Neural crest cell (in vitro differentiated cells): ENCODE results near the gene RIPPLY3. TPM values are rescaled to one million over a fixed set of nuclear protein-coding genes. Genes with fewer than 3 reads are reported as not detected.
"Not testable (repeated sequence)": the region's sequence is repeated elsewhere in the genome, so short reads cannot be mapped to it uniquely, and the experiment has no call there.

Source experiments
- DNase-seq: peaks from one replicate; pipeline ENCODE4 v3.0.0; 2021; ENCODE audit warnings: low read depth, mixed read lengths, low spot score
- H3K27ac Mint-ChIP-seq: one replicate; pipeline ENCODE4 v1.8.0; 2021; ENCODE audit warnings: mild to moderate bottlenecking, mixed read lengths; ENCODE audit not compliant: unreplicated experiment
- H3K27me3 Mint-ChIP-seq: 2 replicates; pipeline ENCODE4 v1.8.0; 2021; ENCODE audit warnings: low read depth, mild to moderate bottlenecking, mixed read lengths
- H3K36me3 Mint-ChIP-seq: 2 replicates; pipeline ENCODE4 v1.8.0; 2021; ENCODE audit warnings: low read depth, mild to moderate bottlenecking, mixed read lengths
- H3K4me1 Mint-ChIP-seq: 2 replicates; pipeline ENCODE4 v1.8.0; 2021; ENCODE audit warnings: mixed read lengths
- H3K4me3 Mint-ChIP-seq: one replicate; pipeline ENCODE4 v1.8.0; 2021; ENCODE audit warnings: mild to moderate bottlenecking, mixed read lengths
- H3K9me3 Mint-ChIP-seq: 2 replicates; pipeline ENCODE4 v1.8.0; 2021; ENCODE audit warnings: mixed read lengths
- total RNA-seq: library from RNA; stranded (reverse); gene quantifications from 2 replicates; pipeline ENCODE4 v1.2.1, GENCODE V29; 2021
- TF ChIP-seq, protein P1 (sequence below): fragments of 200-600 bp; sonication (generic); conservative IDR thresholded peaks from 2 replicates; pipeline ENCODE4 v1.5.0; 2021; ENCODE audit warnings: antibody characterized with exemption, mild to moderate bottlenecking

The RIPPLY3 gene
- total RNA-seq, 1 donor from 2014 or later, result 3.2 TPM

DNA sequence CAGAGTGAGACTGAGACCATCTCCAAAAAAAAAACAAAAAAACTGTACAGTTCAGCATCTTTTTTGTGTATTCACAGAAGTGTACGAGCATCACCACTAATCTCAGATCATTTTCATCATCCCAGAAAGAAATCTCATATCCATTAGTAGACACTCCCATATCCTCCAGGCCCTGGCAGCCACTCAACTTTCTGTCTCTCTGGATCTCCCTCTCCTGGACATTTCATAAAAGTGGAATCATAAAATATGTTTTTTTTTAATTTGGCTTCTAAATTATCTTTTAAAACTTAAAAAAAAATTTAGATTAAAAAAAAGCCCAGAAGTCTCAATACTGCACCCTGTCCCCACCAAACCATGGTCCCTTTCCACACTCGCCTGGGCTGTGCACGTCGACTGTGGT, 22.1 kb downstream of the RIPPLY3 start:
- Mint-ChIP-seq H3K4me3 (no peak overlapping the region), H3K27me3 (peaks cover 3% of the 10 kb centered on the region), H3K9me3 (no peaks in the 10 kb centered on the region), H3K4me1 (peaks cover 4% of the 10 kb centered on the region), H3K36me3 (no peaks in the 10 kb centered on the region), H3K27ac (no peak overlapping the region)
- TF ChIP-seq, protein P1, sequence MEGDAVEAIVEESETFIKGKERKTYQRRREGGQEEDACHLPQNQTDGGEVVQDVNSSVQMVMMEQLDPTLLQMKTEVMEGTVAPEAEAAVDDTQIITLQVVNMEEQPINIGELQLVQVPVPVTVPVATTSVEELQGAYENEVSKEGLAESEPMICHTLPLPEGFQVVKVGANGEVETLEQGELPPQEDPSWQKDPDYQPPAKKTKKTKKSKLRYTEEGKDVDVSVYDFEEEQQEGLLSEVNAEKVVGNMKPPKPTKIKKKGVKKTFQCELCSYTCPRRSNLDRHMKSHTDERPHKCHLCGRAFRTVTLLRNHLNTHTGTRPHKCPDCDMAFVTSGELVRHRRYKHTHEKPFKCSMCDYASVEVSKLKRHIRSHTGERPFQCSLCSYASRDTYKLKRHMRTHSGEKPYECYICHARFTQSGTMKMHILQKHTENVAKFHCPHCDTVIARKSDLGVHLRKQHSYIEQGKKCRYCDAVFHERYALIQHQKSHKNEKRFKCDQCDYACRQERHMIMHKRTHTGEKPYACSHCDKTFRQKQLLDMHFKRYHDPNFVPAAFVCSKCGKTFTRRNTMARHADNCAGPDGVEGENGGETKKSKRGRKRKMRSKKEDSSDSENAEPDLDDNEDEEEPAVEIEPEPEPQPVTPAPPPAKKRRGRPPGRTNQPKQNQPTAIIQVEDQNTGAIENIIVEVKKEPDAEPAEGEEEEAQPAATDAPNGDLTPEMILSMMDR, result peak; percentile 32
- DNase-seq, result no peak

DNA sequence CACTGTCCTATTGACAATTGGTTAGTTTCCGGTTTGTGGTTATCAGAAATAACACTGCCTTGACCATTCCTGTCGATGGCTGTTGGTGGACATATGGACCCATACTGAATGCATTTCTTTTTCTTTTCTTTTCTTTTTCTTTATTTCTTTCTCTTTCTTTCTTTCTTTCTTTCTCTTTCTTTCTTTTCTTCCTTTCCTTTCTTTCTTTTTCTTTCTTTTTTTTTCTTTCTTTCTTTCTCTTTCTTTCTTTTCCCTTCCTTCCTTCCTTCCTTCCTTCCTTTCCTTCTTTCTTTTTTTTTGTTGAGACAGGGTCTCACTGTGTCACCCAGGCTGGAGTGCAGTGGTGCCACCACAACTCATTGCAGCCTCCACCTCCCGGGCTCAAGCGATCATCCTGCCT, 24.4 kb downstream of the RIPPLY3 start:
- Mint-ChIP-seq H3K4me3 (no peak overlapping the region), H3K9me3 (no peaks in the 10 kb centered on the region), H3K27ac (no peak overlapping the region), H3K36me3 (no peaks in the 10 kb centered on the region), H3K4me1 (peaks cover 4% of the 10 kb centered on the region), H3K27me3 (no peaks in the 10 kb centered on the region)
- TF ChIP-seq, protein P1, result no peak
- DNase-seq, result no peak

DNA sequence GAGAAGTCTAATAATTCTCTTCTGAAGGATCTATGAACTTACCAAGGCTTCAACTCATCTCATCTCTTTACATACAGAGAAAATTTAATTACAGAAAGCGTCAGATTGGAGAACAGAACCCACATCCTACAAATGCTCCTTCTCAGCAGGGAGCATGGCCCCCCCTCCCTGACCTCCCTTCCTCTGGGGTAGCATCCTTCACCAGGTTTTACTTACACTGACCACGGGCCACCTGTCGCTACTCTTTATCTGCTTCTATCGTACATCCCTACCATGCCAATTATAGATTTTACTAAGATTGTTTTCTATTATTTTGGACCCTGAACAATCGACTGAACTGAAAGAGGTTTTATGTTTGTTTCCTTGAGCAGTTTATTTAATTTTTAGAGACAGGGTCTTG, 25.8 kb downstream of the RIPPLY3 start:
- Mint-ChIP-seq H3K4me3 (no peak overlapping the region), H3K36me3 (no peaks in the 10 kb centered on the region), H3K9me3 (no peaks in the 10 kb centered on the region), H3K27me3 (no peaks in the 10 kb centered on the region), H3K4me1 (peaks cover 4% of the 10 kb centered on the region), H3K27ac (peak overlapping the region; percentile 36)
- DNase-seq, result no peak
- TF ChIP-seq, protein P1, result no peak

DNA sequence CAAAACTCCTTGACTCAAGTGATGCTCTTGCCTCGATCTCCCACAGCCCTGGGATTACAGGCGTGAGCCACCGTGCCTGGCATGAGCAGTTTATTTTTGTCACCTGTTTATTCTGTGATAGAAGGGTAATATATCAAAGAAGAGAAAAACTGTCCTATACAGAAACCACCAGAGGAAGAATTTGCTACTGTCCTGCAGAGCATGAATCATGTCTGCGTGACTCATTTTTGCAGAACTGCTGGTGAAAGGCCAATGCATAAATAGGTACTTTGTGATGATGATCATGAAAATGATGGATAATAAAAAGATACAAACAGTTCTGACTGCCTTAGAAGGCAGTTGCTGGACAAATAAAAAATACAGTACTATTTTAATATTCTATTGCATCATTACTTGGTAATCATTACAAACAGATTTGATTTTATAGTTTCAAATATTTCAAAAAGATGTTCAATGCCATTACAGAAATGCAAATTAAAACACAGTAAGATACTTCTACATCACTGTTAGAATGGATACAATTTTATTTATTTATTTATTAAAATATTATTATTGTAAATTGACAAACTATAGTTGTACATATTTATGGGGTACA, 26.5 kb downstream of the RIPPLY3 start:
- no peak overlapping the region for H3K27ac Mint-ChIP-seq
- no peaks in the 10 kb centered on the region for H3K9me3 Mint-ChIP-seq
- H3K4me3 Mint-ChIP-seq, result no peak overlapping the region
- DNase-seq, result no peak
- H3K4me1 Mint-ChIP-seq, result peaks cover 4% of the 10 kb centered on the region
- no peaks in the 10 kb centered on the region for H3K36me3 Mint-ChIP-seq
- TF ChIP-seq, protein P1, result no peak
- no peaks in the 10 kb centered on the region for H3K27me3 Mint-ChIP-seq

DNA sequence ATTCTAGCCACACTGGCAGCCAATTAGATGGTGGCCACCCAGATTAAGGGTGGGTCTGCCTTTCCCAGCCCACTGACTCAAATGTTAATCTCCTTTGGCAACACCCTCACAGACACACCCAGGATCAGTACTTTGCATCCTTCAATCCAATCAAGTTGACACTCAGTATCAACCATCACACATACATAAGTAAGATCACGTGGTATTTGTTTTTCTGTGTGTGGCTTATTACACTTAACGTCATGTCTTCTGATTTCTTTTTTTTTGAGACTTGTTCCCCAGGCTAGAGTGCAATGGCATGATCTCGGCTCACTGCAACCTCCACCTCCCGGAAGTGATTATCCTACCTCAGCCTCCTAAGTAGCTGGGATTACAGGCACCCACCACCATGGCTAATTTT, 27.9 kb downstream of the RIPPLY3 start:
- H3K27ac Mint-ChIP-seq, DNase-seq, H3K9me3 Mint-ChIP-seq, H3K27me3 Mint-ChIP-seq, H3K36me3 Mint-ChIP-seq, H3K4me1 Mint-ChIP-seq, H3K4me3 Mint-ChIP-seq: not testable (repeated sequence)

DNA sequence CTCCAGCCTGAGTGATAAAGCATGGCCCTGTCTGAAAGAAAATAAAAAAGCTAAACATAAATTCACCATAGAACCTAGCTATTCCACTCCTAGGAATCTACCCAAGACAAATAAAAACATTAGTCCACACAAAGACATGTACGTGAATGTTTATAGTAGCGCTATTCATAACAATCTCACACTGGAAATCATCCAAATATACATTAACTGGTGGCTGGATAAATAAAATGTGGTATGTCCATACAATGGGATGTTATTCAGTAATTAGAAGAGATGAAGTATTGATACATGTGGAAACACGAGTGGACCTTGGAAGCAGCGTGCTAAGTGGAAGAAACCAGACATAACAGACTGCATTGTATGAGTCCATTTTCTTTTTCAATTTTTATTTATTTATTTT, 29.7 kb downstream of the RIPPLY3 start:
- TF ChIP-seq, protein P1, result no peak
- Mint-ChIP-seq H3K27ac (no peak overlapping the region), H3K9me3 (no peaks in the 10 kb centered on the region), H3K36me3 (no peaks in the 10 kb centered on the region), H3K27me3 (no peaks in the 10 kb centered on the region), H3K4me3 (no peak overlapping the region), H3K4me1 (peaks cover 11% of the 10 kb centered on the region)
- DNase-seq, result no peak
